HepG2 (cell line): Measurements from ENCODE around the gene FGF3. TPM values are rescaled to one million over a fixed set of nuclear protein-coding genes. Genes with fewer than 3 reads are reported as not detected.

Experiments
- ATAC-seq: fragments of 200-7000 bp; cut with Tn5 transposase; 3 replicates; pipeline ENCODE4 v1.9.1; 2020; ENCODE audit warnings: mild to moderate bottlenecking, moderate library complexity
- BruUV-seq: library from RNA; stranded (reverse); fragments of 400-500 nt; replicated peaks from 2 replicates; lab custom pipeline; 2021; lab: Mats Ljungman, UMichigan
- CTCF ChIA-PET: fragments of 300-600 bp; formaldehyde crosslinking; extraction: SDS; loops from one replicate; lab custom pipeline; 2021; ENCODE audit warnings: low total read pairs, inconsistent platforms, low intra/inter-chr PET ratio; lab: Yijun Ruan, JAX
- POLR2A ChIA-PET: fragments of 350-600 bp; sonication (Branson Sonifier 250); formaldehyde crosslinking; loops from one replicate; lab custom pipeline; 2020; ENCODE audit warnings: antibody characterized with exemption, inconsistent platforms; lab: Yijun Ruan, JAX
- DNase-seq: peaks from one replicate; pipeline ENCODE4 v3.0.0-alpha.2; 2015; ENCODE audit warnings: low spot score
- FAIRE-seq: peaks from 3 replicates; lab custom pipeline; 2011; peaks lifted over from hg19 to GRCh38; lab: Jason Lieb, UNC
- H2AFZ ChIP-seq: one replicate; pipeline ENCODE4 v1.6.1; 2011; ENCODE audit warnings: low read length, inconsistent platforms
- H3K27ac ChIP-seq: fragments of 300-600 bp; 3 replicates; pipeline ENCODE4 v1.8.0; 2011; ENCODE audit warnings: mixed run types, mild to moderate bottlenecking, mixed read lengths, low read length, inconsistent platforms; ENCODE audit not compliant: insufficient read depth; ENCODE audit errors: extremely low read length
- H3K27me3 ChIP-seq, 2 experiments: fragments of 200-600 bp in 1 of 2; 2 replicates in 1 of 2; 3 replicates in 1 of 2; pipeline versions ENCODE4 v1.6.0 to v1.8.0; 2011; ENCODE audit warnings: low read length in 2 of 2, mild to moderate bottlenecking in 2 of 2, moderate library complexity in 2 of 2, inconsistent platforms in 1 of 2; ENCODE audit not compliant: insufficient read depth in 2 of 2, control insufficient read depth in 1 of 2
- H3K36me3 ChIP-seq, 2 experiments: fragments of 200-600 bp in 1 of 2; replicated peaks in 1 of 2; 2 replicates in 1 of 2; 3 replicates in 1 of 2; pipeline versions ENCODE4 v1.5.1 to v1.8.0; 2011; ENCODE audit warnings: low read length in 2 of 2, inconsistent platforms in 1 of 2; ENCODE audit not compliant: insufficient read depth in 2 of 2, control insufficient read depth in 1 of 2
- H3K4me1 ChIP-seq: 2 replicates; pipeline ENCODE4 v1.5.1; 2012; ENCODE audit warnings: low read length, inconsistent platforms; ENCODE audit not compliant: insufficient read depth
- H3K4me2 ChIP-seq: 2 replicates; pipeline ENCODE4 v1.6.0; 2011; ENCODE audit warnings: low read depth, low read length, inconsistent platforms
- H3K4me3 ChIP-seq, 3 experiments: fragments of 200-600 bp in 1 of 3; sonication (generic), shearing (Covaris generic) in 1 of 3; replicated peaks in 1 of 3; 2 replicates each; pipeline ENCODE4 v1.5.1; 2011 to 2016; ENCODE audit warnings: low read length in 3 of 3, inconsistent platforms in 2 of 3, low read depth in 2 of 3, mild to moderate bottlenecking in 2 of 3, control low read depth in 1 of 3, mixed read lengths in 1 of 3; ENCODE audit not compliant: insufficient read depth in 1 of 3
- H3K79me2 ChIP-seq: one replicate; pipeline ENCODE4 v1.6.1; 2011; ENCODE audit warnings: low read length, inconsistent platforms; ENCODE audit not compliant: insufficient read depth
- H3K9ac ChIP-seq: 2 replicates; pipeline ENCODE4 v1.6.0; 2011; ENCODE audit warnings: mild to moderate bottlenecking, low read depth, low read length, inconsistent platforms; ENCODE audit not compliant: insufficient read depth
- H3K9me3 ChIP-seq: 2 replicates; pipeline ENCODE4 v1.5.1; 2012; ENCODE audit warnings: mild to moderate bottlenecking, low read length
- H4K20me1 ChIP-seq: 2 replicates; pipeline ENCODE4 v1.6.0; 2011; ENCODE audit warnings: inconsistent platforms, mild to moderate bottlenecking, low read length, moderate library complexity; ENCODE audit not compliant: insufficient read depth
- HMG20A ChIP-seq: IDR thresholded peaks from 2 replicates; pipeline ENCODE4 v1.6.1; 2016; ENCODE audit warnings: borderline replicate concordance
- HMG20B ChIP-seq: conservative IDR thresholded peaks from 2 replicates; pipeline ENCODE4 v1.6.1; 2016; ENCODE audit warnings: missing genetic modification reagents, missing compliant biosample characterization
- HMGA1 ChIP-seq: sonication (generic); formaldehyde crosslinking; conservative IDR thresholded peaks from 2 replicates; pipeline ENCODE4 v1.4.0; 2020; ENCODE audit warnings: missing genetic modification reagents
- HNRNPK ChIP-seq: fragments of 200-400 bp; formaldehyde crosslinking; IDR thresholded peaks from 2 replicates; pipeline ENCODE4 v1.6.1; 2018; ENCODE audit warnings: low read length, low read depth, moderate library complexity, mild to moderate bottlenecking; ENCODE audit not compliant: poor library complexity, severe bottlenecking
- MEF2D ChIP-seq: sonication (generic); formaldehyde crosslinking; IDR thresholded peaks from 2 replicates; pipeline ENCODE4 v1.5.1; 2020; ENCODE audit warnings: mild to moderate bottlenecking, missing genetic modification reagents
- PRDM15 ChIP-seq: sonication (generic); formaldehyde crosslinking; IDR thresholded peaks from 2 replicates; pipeline ENCODE4 v1.4.0; 2020; ENCODE audit warnings: missing genetic modification reagents
- ZBTB7A ChIP-seq: sonication (generic); formaldehyde crosslinking; IDR thresholded peaks from 2 replicates; pipeline ENCODE4 v1.8.0; 2022; ENCODE audit warnings: mild to moderate bottlenecking, missing genetic modification reagents
- ZNF234 ChIP-seq: sonication (generic); formaldehyde crosslinking; conservative IDR thresholded peaks from 2 replicates; pipeline ENCODE4 v1.5.1; 2020; ENCODE audit warnings: mild to moderate bottlenecking, missing genetic modification reagents
- ZNF275 ChIP-seq: sonication (generic); formaldehyde crosslinking; IDR thresholded peaks from 2 replicates; pipeline ENCODE4 v1.8.0; 2022; ENCODE audit warnings: missing genetic modification reagents, mild to moderate bottlenecking, inconsistent platforms, borderline replicate concordance
- ZNF670 ChIP-seq: sonication (generic); formaldehyde crosslinking; IDR thresholded peaks from 2 replicates; pipeline ENCODE4 v1.8.0; 2022; ENCODE audit warnings: mild to moderate bottlenecking, missing genetic modification reagents, borderline replicate concordance
- ZNF709 ChIP-seq: sonication (generic); formaldehyde crosslinking; IDR thresholded peaks from 2 replicates; pipeline ENCODE4 v1.5.0; 2020; ENCODE audit warnings: mild to moderate bottlenecking, missing genetic modification reagents
- ZNF788 ChIP-seq: sonication (generic); formaldehyde crosslinking; IDR thresholded peaks from 2 replicates; pipeline ENCODE4 v1.5.0; 2020; ENCODE audit warnings: mild to moderate bottlenecking, missing genetic modification reagents, borderline replicate concordance
- WGBS: methylation state at CpG from one replicate; pipeline ENCODE4 v1.1.6; 2017; ENCODE audit warnings: low lambda C conversion rate; 5-methylcytosine and 5-hydroxymethylcytosine counted together
- in situ Hi-C: cut with HindIII; loops from 2 replicates; pipeline ENCODE4 v1.10.0; 2017; ENCODE audit warnings: low pct_unique_long_range_greater_than_20kb; ENCODE audit not compliant: extremely low pct_ligation_motif_present
- intact Hi-C: fragments of 100-400 bp; cut with micrococcal nuclease; formaldehyde crosslinking; loops from one replicate; pipeline ENCODE4 v1.10.0; 2022; ENCODE audit not compliant: unreplicated experiment
- polyA plus RNA-seq, 8 experiments: library from polyadenylated mRNA; depleted of rRNA in 3 of 8; stranded (reverse) in 7 of 8; unstranded in 1 of 8; fragments of >200 nt; fragmentation: Illumina TruSeq in 4 of 8; extraction: Trizol in 4 of 8; gene quantifications; 2 replicates each; pipeline versions ENCODE4 v1.2.1 to v1.2.3, GENCODE V29; 2011 to 2016; ENCODE audit warnings: low read depth in 4 of 8, missing spikeins in 1 of 8, mixed read lengths in 1 of 8; ENCODE audit not compliant: insufficient read depth in 1 of 8
- total RNA-seq, 5 experiments: library from RNA; depleted of rRNA; stranded (reverse); fragments of >200 nt; fragmentation: Illumina TruSeq; extraction: Trizol; gene quantifications; 2 replicates each; pipeline ENCODE4 v1.2.3, GENCODE V29; 2016; ENCODE audit warnings: low read depth in 1 of 5
- TF ChIP-seq, protein P1 (sequence below): sonication (generic); formaldehyde crosslinking; IDR thresholded peaks from 2 replicates; pipeline ENCODE4 v1.8.0; 2022; ENCODE audit warnings: mild to moderate bottlenecking, missing genetic modification reagents, moderate library complexity

FGF3 gene
- total and polyA plus RNA-seq, 2 of the 13 experiments (the other 11 are each of a cell fraction or from before 2014, with no cell fraction given): not detected

DNA sequence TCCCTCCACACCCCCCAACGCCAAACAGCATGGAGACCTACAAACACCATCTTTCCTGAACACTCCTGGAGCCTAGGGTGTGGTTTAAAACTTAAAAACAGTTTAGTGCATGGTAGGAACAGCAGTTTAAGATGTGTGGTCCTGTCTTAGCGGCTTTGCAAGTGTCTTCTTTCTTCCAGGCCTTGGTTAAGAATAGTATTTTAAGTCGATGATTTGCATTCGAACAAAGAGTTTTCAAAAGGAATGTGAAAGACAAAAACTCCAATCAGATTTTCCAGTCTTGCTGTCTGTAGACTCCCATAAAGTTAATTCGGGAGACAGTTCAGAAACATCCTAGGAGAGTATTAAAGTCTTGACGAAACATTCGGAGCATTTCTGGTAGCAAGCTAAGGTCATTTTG is 47.8 kb downstream of the FGF3 start:
- no peak overlapping the region for H3K9ac ChIP-seq
- H2AFZ ChIP-seq: no peak overlapping the region
- no peaks in the 10 kb centered on the region for H3K79me2 ChIP-seq
- no peaks in the 10 kb centered on the region for H3K36me3 ChIP-seq
- intact Hi-C loops: no loop called here
- ATAC-seq: no peak
- peaks cover 9 to 53% of the 10 kb centered on the region in 2 experiments for H3K27me3 ChIP-seq
- no peak overlapping the region for H3K4me3 ChIP-seq
- H3K4me2 ChIP-seq: no peak overlapping the region
- TF ChIP-seq ZNF275 (CRISPR knock-in tag) (no peak), ZBTB7A (CRISPR knock-in tag) (no peak), HMGA1 (CRISPR knock-in tag) (no peak), HNRNPK (no peak)
- TF ChIP-seq, protein P1, sequence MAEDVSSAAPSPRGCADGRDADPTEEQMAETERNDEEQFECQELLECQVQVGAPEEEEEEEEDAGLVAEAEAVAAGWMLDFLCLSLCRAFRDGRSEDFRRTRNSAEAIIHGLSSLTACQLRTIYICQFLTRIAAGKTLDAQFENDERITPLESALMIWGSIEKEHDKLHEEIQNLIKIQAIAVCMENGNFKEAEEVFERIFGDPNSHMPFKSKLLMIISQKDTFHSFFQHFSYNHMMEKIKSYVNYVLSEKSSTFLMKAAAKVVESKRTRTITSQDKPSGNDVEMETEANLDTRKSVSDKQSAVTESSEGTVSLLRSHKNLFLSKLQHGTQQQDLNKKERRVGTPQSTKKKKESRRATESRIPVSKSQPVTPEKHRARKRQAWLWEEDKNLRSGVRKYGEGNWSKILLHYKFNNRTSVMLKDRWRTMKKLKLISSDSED (CRISPR knock-in tag): no peak
- H3K9me3 ChIP-seq: no peaks in the 10 kb centered on the region
- no peak overlapping the region for H3K27ac ChIP-seq
- ChIA-PET CTCF (no interaction called here), POLR2A (no interaction called here)
- no peak for FAIRE-seq
- H3K4me1 ChIP-seq: no peaks in the 10 kb centered on the region
- H4K20me1 ChIP-seq: no peaks in the 10 kb centered on the region
- no TSS peak for BruUV-seq
- no peak for DNase-seq
- WGBS: 32% methylated on average over 7 of the region's 7 CpGs
- in situ Hi-C loops: no loop called here

- Histone ChIP-seq H3K27ac (no peak overlapping the region), H3K4me1 (no peaks in the 10 kb centered on the region), H3K36me3 (no peaks in the 10 kb centered on the region), H3K79me2 (no peaks in the 10 kb centered on the region), H3K9ac (no peak overlapping the region), H3K4me2 (no peak overlapping the region), H3K9me3 (no peaks in the 10 kb centered on the region), H3K27me3 (peaks cover 9 to 44% of the 10 kb centered on the region in 2 experiments), H4K20me1 (no peaks in the 10 kb centered on the region), H2AFZ (no peak overlapping the region), H3K4me3 (no peak overlapping the region)
- ChIA-PET CTCF (no interaction called here), POLR2A (no interaction called here)
- DNase-seq (no peak), ATAC-seq (no peak), FAIRE-seq (no peak)
- intact Hi-C loops: no loop called here
- BruUV-seq: no TSS peak
- 10% methylated on average over 5 of the region's 5 CpGs for WGBS
- in situ Hi-C loops: no loop called here
- TF ChIP-seq ZNF709 (CRISPR knock-in tag): no peak
- no peak for TF ChIP-seq MEF2D (CRISPR knock-in tag)
- no peak for TF ChIP-seq PRDM15 (CRISPR knock-in tag)
- no peak for TF ChIP-seq HMG20A (CRISPR knock-in tag)
- TF ChIP-seq HMG20B (CRISPR knock-in tag): no peak
- no peak for TF ChIP-seq ZNF788 (CRISPR knock-in tag)
- no peak for TF ChIP-seq ZNF234 (CRISPR knock-in tag)
- no peak for TF ChIP-seq ZNF670 (CRISPR knock-in tag)
Measured at GRCh38 chr11:69770540-69770939, 48.7 kb downstream of the FGF3 start.
